Thoracic aorta (tissue), 2 donors: ENCODE measurements around the gene AZIN2. TPM values are rescaled to one million over a fixed set of nuclear protein-coding genes. Genes with fewer than 3 reads are reported as not detected.

Experiments used
- ATAC-seq: fragments of 150-250 bp; one replicate; pipeline ENCODE4 v1.8.0; 2017; ENCODE audit warnings: low read depth; ENCODE audit not compliant: insufficient number of reproducible peaks, low FRiP score
- DNase-seq: peaks from one replicate; pipeline ENCODE4 v3.0.0-alpha.2; 2020; ENCODE audit warnings: low spot score
- H3K27ac ChIP-seq, 2 donors: fragments of 200-600 bp; sonication (generic); 1 replicate in 1 of 2; 2 replicates in 1 of 2; pipeline ENCODE4 v1.5.1; 2016; ENCODE audit warnings: mild to moderate bottlenecking in 2 of 2, moderate library complexity in 2 of 2
- H3K27me3 ChIP-seq: fragments of 200-600 bp; sonication (generic); replicated peaks from 2 replicates; pipeline ENCODE4 v1.6.0; 2016; ENCODE audit warnings: mild to moderate bottlenecking; ENCODE audit not compliant: insufficient read depth
- H3K36me3 ChIP-seq: fragments of 200-600 bp; sonication (generic); one replicate; pipeline ENCODE4 v1.5.1; 2016
- H3K4me1 ChIP-seq, 2 donors: fragments of 200-600 bp; sonication (generic); 1 replicate in 1 of 2; 2 replicates in 1 of 2; pipeline versions ENCODE4 v1.5.1 to v1.6.0; 2016; ENCODE audit warnings: low read depth in 2 of 2, mild to moderate bottlenecking in 1 of 2; ENCODE audit not compliant: control insufficient read depth in 1 of 2
- H3K4me3 ChIP-seq: fragments of 200-600 bp; sonication (generic); 2 replicates; pipeline ENCODE4 v1.5.1; 2016; ENCODE audit warnings: mild to moderate bottlenecking
- H3K9me3 ChIP-seq: fragments of 200-600 bp; sonication (generic); 2 replicates; pipeline ENCODE4 v1.5.1; 2016
- CTCF ChIP-seq: fragments of 200-600 bp; sonication (generic); IDR thresholded peaks from one replicate; pipeline ENCODE4 v1.5.1; 2019; ENCODE audit warnings: antibody characterized with exemption
- total RNA-seq, 2 donors: library from RNA; depleted of rRNA; stranded (reverse); fragments of >200 nt; gene quantifications; one replicate each; pipeline versions ENCODE4 v1.1.0 to v1.2.3, GENCODE V29; 2016

AZIN2 gene
- total RNA-seq: 1 to 10 TPM; 5.6 to 6.2 TPM

GRCh38 chr1:33080885-33081553 lies at the start of gene AZIN2:
TSS of gene AZIN2 (plus strand) at chr1:33081153. CDS start at chr1:33082250, 1,097 bp downstream.
- Histone ChIP-seq H3K27ac (no peak within 1 kb of the TSS), H3K27me3 (no peaks in the 10 kb centered on the region), H3K36me3 (no peaks in the 10 kb centered on the region), H3K4me3 (peak within 1 kb of the TSS; percentile 80), H3K4me1 (peaks cover 7 to 22% of the 10 kb centered on the region in 2 donors), H3K9me3 (no peaks in the 10 kb centered on the region)
- TF ChIP-seq CTCF: no peak
- DNase-seq: peak; percentile 94
- peak; percentile 78 for ATAC-seq

GRCh38 chr1:33031506-33031905 lies 49.4 kb upstream of the AZIN2 start:
- TF ChIP-seq CTCF: no peak
- H3K27ac ChIP-seq: no peak overlapping the region

GRCh38 chr1:33032126-33032869 lies 48.7 kb upstream of the AZIN2 start:
- no peak overlapping the region for H3K4me3 ChIP-seq
- no peaks in the 10 kb centered on the region for H3K36me3 ChIP-seq
- no peak overlapping the region for H3K27ac ChIP-seq
- ATAC-seq (no peak), DNase-seq (no peak)
- peaks cover 18 to 39% of the 10 kb centered on the region in 2 donors for H3K4me1 ChIP-seq
- no peaks in the 10 kb centered on the region for H3K9me3 ChIP-seq
- TF ChIP-seq CTCF: no peak
- H3K27me3 ChIP-seq: no peaks in the 10 kb centered on the region

More at GRCh38 chr1:33031506-33031905, 49.4 kb upstream of the AZIN2 start:
- ATAC-seq (no peak), DNase-seq (no peak)
- Histone ChIP-seq H3K4me1 (peaks cover 18 to 39% of the 10 kb centered on the region in 2 donors), H3K36me3 (no peaks in the 10 kb centered on the region), H3K9me3 (no peaks in the 10 kb centered on the region), H3K27me3 (no peaks in the 10 kb centered on the region), H3K4me3 (no peak overlapping the region)

GRCh38 chr1:33036051-33036525 lies 44.9 kb upstream of the AZIN2 start:
- ATAC-seq: no peak
- no peaks in the 10 kb centered on the region for H3K36me3 ChIP-seq
- H3K4me1 ChIP-seq: peaks cover 14 to 32% of the 10 kb centered on the region in 2 donors
- peak overlapping the region; percentile 96 for H3K4me3 ChIP-seq
- TF ChIP-seq CTCF: no peak
- peak overlapping the region in 1 of 2 donors; percentile 55 for H3K27ac ChIP-seq
- no peaks in the 10 kb centered on the region for H3K27me3 ChIP-seq
- DNase-seq: no peak
- no peaks in the 10 kb centered on the region for H3K9me3 ChIP-seq
